GM21529 (cell line): ENCODE data around the gene PRRX1.

Source experiments
- ATAC-seq: cut with Tn5 transposase; IDR thresholded peaks from one replicate; pipeline ENCODE4 v1.9.1; 2021; ENCODE audit not compliant: unreplicated experiment

The PRRX1 gene

DNA sequence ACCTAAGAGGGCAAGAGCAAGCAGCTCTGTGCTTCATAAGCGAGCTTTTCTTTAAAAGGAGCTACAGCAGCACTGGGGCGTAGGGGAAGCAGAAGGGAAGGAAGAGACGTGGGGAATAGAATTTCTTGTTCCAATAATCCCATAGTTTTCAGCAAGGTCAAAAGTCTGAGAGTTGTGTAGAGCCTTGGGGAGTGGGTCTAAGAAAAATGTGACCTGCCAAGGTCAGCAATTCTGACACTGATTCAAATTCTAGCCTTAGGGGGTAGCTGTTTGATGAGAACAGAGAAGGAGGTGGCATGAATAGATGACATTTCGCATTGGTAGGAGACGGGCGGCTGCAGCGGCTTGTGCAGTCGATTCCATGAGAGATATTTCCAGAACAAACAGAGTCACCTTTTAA, 22.4 kb downstream of the PRRX1 start:
- ATAC-seq = no peak

DNA sequence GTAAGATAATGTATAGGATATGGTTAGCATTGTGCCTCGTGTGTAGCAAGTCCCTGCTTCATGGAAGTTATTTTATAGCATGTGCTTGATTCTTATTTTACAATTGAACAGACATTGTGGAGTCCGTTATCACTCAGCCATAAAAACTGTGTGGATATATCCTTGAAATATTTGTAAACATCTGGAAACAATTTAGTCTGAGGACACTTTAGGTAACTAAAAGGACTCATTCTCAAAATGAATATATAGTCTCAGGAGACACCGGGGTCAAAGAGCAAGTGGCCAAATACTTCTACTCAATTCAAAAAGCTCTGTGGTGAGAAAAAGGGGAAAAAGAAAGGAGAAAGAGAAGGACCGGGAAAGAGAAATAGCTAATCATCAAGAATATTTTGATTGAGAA, 23.7 kb downstream of the PRRX1 start:
- no peak for ATAC-seq

DNA sequence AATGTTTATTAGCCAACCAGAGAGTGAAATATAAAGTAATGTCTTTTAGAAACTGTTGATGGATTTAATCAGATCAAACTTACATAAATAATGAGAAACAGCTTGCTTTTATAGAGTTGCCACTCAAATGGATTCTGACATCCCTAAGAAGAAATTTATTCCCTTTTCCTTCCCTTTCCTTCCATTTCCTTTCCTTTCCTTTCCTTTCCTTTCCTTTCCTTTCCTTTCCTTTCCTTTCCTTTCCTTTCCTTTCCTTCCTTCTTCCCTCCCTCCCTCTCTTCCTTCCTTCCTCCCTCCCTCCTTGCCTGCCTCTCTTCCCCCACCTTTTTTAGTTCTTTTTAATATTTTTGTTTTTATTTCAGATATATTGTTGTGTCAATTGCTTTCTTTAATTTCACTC, 27.3 kb downstream of the PRRX1 start:
- ATAC-seq = no peak

DNA sequence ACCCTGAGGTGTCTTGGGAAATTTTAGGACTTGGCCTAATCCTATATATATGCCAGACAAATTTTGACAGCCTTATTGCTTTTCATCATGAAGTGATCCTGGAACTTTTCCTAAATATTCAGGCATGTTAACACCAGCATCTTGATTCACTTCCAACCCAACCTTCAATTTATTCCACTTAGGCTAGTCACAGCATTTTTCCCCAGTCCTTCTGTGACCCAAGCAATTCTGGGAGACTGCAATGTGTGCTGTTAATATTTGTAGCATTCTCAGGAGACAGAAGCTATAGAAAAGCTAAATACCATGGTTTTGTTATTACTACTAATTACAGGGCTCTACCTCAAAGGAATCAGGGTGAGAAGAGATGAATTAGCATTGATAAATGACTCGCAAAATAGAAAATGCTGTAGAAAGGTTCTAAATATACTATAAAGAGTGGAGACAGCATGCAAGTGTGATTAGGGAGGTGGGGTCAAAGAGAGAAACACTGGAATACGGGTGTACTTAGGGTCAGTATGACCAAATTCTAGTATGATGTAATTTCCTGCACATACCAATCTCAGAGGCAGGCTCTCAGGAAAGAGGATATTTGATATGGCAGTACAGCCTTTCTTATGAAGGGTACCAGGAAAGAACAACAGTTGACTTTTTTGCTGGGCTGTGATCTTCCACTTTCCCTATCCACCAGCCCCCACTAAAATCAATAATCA, 29.1 kb downstream of the PRRX1 start:
- no peak for ATAC-seq

DNA sequence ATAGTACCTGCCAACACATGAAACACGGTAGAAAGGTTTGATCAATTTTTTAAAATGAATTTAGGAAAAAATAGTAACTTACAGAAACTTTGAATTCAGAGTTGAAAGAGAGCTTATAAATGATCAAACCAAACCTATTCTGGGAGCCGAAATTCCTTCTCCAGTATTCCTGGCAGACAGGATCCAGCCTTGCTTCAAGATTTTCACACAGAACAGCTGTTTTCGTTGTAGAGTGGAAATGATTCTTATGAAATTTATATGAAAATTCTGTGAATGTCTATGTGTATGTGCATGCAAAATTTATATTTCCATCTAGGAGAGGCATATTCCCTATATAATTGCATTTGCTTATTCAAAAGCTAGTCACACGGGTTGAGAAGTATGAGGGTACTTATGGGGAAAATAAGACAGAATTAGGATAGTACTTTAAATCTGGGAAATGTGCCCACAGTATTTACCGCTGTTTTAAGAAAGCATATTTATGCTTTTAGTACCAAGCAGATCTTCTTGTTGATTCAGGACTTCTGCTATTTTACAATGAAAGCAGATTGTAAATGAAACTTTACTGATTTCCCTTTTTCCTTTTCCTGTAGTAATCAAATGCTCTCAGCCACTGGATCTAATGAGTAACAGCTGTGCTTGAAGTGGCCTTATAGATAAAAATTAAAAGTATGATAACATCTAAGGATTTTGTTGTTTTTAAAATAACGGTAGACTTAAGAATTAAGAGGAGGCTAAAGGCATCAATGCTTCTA, 30.4 kb downstream of the PRRX1 start:
- no peak for ATAC-seq

DNA sequence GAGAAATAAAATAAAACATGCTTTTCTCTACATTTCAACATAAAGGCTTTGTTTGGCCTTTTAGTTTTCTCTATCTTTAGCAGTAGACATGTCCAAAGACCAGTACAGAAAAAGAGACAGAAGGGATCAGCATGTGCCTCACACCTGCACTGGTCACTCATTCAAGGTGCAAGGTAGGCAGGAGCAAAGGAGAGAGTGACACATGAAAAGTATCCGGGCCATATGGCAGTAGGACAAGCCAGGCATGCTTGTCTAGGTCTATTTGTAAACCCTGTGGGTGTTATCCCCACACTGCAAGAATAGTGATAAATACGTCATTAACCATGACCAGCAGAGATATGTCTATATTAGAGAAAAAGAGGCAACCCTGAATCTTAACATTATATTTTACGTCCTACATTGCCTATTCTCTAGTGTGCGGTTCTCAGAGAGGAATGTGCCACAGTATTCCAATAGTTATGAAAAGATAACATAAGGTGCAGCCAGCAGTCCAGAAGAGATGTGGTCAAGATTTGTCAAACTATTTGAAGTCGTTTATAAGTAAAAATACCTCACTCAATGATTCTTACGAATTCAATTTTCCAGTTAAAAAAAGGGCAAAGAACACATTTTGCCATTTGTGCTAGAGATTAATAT, 32.1 kb downstream of the PRRX1 start:
- ATAC-seq = no peak

DNA sequence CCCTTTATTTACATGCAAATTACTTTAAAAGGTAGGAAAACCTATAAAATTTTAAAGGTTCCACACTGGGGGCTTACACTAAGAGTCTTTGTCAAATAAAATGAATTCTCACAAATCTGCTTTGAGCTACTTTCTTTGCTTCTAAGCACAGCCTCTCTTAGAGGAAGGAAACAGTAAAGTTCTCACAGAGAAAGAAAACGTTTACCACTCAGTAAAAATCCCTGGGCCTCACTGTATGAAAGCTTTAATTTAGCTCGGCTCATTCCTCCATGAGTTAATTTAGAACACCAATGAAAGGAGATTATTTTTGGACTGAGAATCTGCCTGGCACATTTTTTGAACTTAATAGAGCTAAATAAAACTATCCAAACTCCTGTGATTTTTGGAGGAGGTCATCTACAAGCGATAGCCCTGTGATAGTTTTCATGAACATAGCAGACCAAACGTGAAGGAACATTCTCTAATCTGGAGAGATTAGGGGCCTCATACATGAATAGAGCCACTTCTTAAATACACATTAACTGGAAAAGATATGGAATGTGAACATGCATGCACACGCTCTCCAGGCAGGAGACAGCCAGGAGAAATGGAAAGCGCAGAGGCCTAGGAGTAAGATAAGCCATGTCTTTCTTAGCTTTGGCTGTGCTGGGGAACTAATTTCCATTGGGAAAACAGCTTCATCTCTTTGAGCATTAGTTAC, 32.8 kb downstream of the PRRX1 start:
- ATAC-seq = no peak

DNA sequence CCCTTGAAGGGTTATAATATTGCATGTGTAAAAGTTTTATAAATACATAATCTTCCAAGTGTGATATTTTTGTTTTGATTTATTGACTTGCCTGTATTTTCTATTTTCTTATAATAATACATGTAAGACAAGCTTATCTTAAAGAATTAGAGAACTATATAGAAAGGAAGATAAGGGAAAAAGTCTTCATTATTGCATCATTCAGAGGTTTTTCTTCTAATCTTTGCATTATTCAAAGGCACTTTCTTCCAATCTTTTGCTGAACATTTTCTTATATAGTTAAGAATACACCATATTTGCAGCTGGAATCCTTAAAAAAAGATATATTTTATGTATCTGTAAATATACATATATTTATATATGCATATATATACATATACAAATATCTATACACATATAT, 33.4 kb downstream of the PRRX1 start:
- no peak for ATAC-seq

DNA sequence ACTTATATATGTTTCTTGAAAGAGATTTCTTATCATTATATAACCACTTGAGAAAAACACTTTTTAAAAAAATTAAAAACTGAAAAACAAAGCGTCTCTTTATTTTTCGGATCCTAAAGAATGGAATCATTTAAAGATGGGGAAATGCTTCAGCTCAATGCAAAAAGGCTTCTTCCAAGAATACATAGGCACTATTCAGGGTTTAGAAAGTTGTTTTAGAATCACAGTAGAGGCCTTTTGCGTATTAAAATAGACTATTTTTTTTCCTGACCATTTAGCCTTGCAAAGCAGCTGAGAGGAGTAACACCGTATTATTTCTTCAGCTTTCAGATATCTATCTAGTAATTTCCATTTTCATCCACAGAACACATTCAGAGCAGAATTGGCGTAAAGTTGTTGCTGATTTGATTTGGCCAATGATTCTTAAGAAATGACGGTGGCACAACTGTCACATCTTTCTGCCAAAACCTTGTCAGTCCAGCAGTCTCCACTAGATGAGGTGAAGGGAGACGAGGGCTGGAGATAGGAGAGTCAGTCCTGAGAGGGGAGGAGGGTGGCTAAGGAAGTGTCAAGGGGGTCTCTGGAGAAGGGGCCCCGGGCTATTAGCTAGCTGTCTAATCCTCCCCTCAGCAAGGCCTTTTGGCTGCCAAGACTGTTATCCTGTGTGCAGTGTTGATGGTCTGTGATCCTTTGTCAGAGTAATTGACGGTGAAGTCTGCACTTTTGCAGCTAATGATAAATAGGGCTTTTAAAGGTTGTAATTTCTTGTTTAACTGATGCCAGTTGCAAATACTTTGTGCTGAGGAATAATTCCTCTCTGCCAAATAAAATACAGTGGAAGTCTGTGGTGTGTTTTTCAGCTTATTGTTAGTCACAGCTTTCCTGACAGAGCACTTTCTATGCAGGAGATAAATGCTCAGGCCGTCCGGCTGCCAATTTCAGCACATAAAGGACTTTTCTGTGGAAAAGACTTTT, 34.7 kb downstream of the PRRX1 start:
- ATAC-seq = no peak

DNA sequence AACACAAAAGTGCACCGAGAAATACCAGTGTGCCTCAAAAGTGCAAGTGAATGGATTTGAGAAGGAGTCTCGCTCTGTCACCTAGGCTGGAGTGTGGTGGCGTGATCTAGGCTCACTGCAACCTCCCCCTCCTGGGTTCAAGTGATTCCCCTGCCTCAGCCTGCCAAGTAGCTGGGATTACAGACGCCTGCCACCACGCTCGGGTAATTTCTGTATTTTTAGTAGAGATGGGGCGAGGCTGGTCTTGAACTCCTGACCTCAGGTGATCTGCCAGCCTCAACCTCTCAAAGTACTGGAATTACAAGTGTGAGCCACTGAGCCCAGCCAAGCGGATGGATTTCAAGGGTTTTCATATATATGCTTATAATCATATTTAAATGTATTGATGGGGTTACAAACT, 35.8 kb downstream of the PRRX1 start:
- ATAC-seq = no peak

DNA sequence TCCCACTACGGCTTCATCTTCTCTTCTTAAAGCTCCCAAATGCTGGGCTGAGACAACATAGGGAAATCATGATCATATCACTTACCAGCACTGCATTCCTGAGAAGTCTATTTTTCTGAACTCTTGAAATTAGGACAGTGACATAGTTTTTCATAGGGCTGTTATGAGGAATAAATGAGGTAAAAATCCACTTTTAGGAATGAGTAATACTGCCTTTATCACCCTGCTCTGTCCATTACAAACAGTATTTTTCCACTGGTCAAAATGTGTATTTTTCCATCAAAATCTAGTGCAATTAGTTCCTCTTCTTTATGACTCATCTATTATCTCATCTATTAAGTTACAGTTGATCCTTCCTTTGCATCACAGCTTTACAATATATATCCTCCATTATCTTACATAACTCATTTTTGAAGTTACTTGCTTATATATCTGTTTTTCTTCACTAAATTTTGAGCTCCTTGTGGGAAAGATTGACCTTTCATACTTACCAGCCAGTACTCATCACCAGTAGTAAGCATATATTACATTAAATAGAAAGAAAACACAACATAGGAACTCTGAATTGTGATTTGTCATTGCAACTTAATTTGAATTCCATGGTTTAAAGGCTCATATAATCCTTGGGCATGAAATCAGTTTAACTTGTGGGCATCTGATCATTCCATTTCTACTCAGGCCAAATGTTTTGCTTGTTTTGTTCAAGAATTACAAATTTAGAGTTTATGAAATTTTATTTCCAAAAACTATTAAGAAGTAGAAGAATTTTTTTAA, 37.1 kb downstream of the PRRX1 start:
- ATAC-seq = no peak

DNA sequence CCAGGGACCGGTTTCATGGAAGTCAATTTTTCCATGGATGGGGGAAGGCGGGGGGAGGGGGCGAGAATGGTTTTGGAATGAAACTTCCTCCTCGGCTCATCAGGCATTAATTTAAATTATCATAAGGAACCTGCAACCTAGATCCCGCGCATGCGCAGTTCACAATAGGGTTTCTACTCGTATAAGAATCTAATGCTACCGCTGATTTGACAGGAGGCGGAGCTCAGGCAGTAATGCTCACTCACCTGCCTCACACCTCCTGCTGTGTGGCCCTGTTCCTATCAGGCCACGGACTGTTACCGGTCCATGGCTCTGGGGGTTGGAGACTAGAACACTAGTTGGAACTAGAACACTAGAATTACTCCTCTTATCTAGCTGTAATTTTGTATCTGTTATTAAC, 38.0 kb downstream of the PRRX1 start:
- ATAC-seq = no peak

DNA sequence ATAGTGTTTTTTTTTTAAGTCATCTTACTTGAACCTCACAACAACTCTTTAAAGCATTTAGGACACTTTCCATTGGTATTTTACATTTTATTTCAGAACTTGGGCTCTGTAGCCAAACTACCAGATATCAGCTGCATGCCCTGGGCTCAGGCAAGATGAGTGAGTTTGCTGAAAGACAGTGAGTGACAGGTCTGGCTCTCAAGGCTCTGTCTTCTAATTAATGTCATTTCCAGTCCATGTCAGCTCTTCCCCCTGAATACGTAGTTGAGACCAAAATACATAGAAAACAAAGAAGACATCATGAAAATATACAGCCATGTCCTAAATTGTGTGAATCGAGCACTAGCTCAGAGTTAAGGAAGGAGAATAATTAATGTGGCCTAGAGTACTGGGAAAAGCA, 39.7 kb downstream of the PRRX1 start:
- no peak for ATAC-seq

DNA sequence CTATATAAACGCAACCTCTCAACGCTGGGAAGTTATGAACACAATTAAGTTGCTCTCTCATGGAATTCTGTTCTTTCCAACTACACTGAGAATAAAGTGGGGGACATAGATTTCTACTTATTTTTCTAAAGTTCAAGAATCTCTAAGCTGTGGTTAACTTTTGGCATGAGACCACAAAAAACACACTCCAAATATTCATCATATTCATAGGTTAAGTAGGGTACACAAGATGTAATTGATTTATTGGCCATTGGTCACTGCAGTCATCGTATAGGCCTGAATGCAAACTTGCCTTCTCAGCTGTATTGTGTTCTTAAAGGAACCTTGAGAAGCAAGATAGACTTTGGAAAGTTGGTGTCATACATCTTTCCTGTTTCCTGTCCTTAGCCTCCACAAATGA, 40.3 kb downstream of the PRRX1 start:
- ATAC-seq = no peak

DNA sequence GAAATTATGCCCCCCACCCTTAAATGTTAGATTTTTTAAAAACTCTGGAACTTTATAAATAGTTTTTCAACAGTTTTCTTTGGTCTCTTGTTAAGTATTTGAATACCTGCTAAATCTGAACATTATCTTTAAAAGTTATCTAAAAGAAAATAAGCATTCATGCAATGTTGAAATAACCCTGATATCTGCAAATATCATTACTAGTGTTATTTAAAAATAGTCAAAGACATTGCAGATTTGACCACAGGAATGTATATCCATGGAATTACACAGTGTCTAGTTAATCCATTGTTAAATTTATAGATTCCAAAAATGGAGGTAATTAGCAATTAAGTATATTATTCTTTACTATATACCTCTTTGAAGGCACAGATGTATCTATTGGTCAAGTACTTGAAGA, 42.0 kb downstream of the PRRX1 start:
- ATAC-seq = no peak

DNA sequence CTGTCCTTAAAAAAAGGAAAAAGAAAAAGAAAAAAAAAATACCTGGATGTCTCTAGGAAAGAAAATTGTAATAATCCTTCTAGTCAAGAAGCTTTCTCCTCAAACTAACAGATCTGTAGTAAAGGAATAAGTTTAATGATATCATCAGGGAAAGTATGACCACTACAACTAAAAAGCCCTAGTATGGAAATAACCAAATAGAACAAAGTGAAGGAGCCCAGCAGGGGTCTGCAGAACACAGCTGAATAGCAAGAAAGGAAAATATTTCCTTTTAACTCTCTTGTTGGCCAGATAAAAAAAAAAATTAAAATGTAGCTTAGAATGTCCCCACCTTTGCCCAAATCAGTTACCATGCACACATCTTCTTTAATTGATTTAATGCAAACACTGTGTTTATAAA, 43.2 kb downstream of the PRRX1 start:
- no peak for ATAC-seq

DNA sequence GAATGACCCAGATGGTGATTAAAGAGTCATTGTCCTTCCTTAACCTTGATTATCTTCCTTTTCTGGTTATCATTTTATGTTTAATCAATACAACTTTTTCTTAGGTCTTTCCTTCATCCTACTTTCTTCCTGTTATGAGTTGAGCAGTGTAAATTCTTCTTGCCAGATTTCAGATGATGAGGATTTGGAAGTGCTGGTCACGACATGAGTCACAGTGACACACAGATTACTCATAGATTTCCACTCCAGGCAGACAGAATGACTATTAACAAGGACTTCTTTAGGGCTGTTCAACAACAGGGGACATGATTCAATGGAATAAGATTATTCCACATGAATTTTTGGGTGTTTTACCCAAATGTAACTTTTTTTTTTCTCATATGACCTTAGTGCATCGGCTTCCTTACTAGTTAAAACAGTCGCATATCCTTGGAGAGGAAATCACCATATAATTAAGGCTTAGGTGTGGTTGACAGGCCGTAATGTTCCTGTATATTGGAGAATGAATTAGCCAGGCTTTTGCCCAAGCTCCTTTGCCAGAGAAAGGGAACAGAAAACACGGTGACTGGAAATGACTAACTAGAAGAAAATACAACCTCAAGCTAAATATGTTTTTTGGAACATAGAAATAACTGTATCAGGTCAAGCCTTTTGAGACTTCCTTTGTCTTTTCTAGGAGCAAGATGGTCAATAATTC, 44.2 kb downstream of the PRRX1 start:
- ATAC-seq = no peak

DNA sequence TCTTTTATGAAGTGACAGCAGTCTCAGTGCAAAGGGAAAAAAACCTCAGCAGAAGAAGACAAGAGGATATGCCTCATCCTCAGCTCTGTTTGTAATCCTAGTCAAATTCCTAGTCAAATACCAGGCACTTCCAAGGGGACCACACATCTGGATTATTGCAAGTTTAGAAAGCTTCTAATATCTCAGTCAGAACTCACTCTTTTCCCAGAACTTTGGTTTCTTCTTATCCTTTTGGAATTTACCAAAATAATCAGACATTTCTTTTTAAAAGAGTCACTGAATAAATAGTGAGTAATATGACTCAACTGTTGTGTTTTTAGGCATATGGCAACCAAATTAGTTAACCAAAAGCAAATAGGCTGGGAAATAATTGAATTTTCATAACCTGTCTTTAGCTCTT, 47.8 kb downstream of the PRRX1 start:
- ATAC-seq = no peak

DNA sequence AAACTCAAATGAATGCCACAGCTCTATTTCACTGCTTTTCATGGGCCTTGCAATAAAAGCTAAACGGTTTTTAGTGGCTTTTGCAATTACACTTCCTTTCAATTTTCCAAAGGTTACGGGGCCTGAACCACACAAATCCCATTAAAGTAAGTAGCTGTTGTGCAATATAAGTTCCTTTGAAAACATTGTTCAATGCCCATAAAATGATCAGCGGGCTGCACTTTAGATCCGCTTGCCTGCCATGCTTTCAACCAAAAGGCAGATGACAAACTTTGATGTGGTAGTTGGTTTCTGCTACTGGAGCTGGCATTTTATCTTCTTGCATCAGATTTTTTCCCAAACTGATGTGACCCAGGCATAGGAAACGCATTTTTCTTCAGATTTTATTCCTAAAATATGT, 50.2 kb downstream of the PRRX1 start:
- no peak for ATAC-seq
